ENCODE data around the gene SIRT7.
A peak's percentile ranks its signal among the peaks of the same experiment; 100 is the strongest.
"Not testable (repeated sequence)": the region's sequence is repeated elsewhere in the genome, so short reads cannot be mapped to it uniquely, and the experiment has no call there.

The SIRT7 gene

DNA sequence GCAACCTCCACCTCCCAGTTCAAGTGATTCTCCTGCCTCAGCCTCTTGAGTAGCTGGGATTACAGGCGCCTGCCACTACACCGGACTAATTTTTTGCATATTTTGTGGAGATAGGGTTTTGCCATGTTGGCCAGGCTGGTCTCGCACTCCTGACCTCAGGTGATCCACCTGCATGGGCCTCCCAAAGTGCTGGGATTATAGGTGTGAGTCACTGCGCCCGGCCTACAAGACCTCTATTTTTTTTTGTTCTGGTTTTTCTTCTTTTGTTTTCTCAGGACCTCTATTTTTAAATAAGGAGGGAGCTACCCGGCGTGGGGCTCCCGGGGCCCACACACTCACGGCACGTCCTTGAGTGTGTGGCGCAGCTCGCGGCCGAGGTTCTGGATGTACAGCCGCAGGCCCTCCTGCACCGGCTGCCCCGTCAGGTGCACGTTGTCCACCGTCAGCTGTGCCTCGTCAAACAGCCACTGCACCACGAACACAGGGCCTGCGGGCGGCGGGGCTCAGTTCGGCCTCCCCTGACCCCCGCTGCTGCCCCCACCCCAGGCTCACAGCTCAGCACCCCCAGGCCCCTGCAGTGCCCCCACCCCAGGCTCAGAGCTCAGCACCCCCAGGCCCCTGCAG lies 37.2 kb upstream of the SIRT7 start:
- DNase-seq = no peak

- no peak for DNase-seq
These were observed 36.4 kb upstream of the SIRT7 start for GRCh38 chr17:81954131-81955057.

DNA sequence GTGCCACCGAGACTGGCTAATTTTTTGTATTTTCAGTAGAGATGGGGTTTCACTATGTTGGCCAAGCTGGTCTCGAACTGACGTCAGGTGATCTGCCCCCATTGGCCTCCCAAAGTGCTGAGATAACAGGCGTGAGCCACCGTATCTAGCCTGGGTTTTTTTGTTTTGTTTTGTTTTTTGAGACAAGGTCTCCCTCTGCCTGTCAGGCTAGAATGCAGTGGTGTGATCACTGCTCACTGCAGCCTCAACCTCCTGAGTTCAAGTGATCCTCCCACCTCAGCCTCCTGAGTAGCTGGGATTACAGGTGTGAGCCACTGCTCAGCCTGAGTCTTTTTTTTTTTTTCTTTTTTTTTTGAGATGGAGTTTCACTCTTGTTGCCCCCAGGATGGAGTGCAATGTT lies 35.5 kb upstream of the SIRT7 start:
- not testable (repeated sequence) for DNase-seq

GRCh38 chr17:81952792-81953228 lies 34.8 kb upstream of the SIRT7 start:
- DNase-seq = no peak

DNA sequence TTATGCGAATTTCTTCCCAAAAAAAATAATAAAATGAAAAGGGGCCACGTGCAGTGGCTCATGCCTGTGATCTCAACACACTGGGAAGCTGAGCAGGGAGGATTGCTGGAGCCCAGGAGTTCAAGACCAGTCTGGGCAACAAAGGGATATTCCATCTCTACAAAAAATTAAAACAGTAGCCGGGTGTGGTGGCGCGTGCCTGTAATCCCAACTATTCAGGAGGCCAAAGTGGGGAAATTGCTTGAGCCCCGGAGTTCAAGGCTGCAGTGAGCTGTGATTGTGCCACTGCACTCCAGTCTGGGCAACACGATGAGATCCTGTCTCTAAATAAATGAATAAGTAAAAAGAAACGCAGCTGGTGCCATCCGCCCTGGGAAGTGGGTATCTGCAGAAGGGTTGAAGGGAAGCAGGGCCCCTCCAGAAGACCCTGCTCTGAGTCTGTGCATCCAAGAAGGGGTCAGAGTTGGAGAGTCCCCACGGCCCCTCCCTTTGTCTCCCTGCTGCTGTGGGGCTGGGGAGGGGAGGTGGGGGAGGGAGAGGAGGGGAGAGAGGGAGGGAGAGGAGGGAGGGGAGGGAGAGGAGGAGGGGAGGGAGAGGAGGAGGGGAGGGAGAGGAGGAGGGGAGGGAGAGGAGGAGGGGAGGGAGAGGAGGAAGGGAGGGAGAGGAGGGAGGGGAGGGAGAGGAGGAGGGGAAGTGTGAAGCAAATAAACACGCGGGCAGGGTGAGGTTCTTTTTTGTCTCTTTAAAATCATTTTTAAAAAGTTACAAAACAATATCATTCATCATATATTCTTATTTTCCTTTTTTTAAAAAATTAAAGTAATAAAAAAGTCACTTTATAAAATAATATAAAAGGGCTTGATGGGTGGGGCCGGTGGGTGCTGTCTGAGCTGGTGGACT lies 34.1 kb upstream of the SIRT7 start:
- no peak for DNase-seq

DNA sequence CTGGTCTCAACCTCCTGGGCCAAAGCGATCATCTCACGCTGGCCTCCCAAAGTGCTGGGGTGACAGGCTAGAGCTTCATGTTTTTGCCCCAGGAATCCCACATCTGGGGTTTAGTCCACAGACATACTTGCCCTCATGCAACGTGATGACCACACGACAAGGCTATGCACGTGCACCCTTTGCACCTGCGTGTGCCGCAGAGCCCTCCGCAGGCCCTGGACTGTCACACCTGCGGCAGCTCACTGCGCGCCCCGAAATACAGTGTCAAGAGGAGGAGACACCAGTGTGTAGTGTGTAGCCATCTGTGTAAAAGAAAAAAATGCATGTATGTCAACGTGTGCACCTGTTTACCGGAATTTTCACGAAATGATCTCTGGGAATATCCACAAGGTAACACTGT lies 32.5 kb upstream of the SIRT7 start:
- DNase-seq = no peak

- no peak for DNase-seq
These were observed 30.8 kb upstream of the SIRT7 start for GRCh38 chr17:81948635-81949378.

DNA sequence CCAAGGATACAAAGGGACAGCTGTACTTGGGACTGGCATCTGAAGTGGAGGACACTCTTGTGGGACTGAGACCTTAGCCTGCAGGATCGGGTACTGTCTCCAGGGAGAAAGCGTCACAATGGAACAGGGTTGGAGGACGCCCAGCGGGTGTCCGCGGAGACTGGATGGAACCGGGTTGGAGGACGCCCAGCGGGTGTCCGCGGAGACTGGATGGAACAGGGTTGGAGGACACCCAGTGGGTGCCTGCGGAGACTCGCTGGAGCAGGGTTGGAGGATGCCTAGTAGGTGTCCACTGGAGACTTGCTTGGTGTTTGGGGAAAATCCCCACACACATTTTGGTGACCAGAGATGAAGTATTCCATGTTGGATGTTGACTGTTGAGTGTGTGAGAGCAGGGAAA lies 29.2 kb upstream of the SIRT7 start, which contains the start of gene MYADML2:
Gene MYADML2 (minus strand): TSS at position 45 of the 400 bp plus-strand sequence. CDS start 5,492 bp downstream, outside the sequence.
- DNase-seq = no peak

DNA sequence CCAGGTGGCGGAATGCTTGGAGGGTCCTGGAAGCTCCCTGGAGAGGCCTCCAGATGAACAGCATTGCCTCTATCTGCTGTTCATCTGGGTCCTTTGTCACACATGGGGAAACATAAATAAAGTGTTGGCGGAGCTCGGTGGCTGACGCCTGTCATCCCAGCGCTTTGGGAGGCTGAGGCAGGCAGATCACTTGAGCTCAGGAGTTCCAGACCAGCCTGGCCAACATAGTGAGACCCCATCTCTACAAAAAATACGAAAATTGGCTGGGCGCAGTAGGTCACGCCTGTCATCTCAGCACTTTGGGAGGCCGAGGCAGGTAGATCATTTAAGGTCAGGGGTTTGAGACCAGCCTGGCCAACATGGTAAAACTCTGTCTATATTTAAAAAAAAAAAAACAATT lies 26.9 kb upstream of the SIRT7 start:
- DNase-seq = no peak

DNA sequence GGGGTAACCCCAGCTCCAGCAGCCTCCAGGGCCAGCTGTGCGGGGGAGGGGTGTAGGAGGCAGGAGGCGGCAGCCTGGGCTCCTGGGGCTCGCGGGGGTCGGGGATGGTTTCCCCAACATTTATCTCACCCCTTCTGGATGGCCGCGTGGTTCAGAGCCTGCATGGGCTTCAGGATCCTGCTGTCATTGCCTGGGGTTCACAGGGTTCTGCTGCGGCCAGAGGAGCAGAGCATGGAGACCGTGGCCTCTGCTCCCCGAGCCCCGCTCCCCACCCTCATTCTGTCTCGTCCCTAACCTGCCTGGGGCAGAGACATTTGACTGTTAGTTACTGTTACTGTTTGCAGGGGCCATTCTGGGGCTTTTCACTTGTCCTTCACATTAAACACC lies 24.2 kb upstream of the SIRT7 start:
- DNase-seq = no peak

GRCh38 chr17:81941484-81942166 lies 23.6 kb upstream of the SIRT7 start:
- peak in 19 of 58 donors; percentile 12 to 69 (median 24) for DNase-seq

DNA sequence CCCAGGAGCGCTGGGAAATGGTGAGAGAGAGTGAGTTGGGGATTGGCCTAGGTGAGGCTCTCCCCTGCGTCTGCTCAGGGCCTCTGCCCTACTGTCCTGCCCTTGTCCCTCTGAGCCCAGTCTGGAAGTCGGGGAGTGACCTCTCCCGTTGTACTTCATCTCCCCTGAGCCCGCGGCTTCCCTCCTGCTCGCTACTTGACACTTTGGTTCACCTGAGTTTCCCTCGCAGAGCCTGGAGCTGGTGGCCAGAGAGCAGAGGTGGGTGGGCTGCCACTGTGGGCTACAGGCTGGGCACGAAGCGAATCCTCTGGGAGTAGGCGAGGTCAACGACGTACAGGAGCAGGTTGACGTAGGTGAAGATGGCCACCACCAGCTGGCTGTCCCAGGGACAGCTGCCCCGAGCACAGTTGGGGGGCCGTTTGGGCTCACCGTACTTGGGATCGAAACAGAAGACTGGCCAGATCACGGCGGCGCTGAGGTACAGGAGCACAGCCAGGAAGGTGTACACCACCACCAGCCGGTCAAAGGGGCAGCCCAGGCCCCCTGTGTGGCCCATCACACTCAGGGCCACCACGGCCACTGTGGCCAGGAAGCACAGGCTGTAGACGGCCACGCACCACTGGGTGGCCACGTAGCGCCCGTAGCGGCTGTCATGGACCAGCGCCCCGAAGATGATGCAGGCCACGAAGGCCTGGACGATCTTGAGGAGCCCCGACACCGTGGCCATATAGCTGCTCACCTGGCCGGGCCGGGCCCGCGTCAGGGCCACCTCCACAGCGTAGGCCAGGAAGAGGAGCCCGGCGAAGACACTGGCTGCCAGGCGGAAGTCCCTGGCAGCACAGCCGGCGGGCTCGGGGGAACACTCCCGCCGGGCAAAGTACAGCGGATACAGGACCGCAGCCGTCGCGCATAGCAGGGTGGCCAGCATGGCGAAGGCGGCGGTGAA lies 22.8 kb upstream of the SIRT7 start:
- no peak for DNase-seq

DNA sequence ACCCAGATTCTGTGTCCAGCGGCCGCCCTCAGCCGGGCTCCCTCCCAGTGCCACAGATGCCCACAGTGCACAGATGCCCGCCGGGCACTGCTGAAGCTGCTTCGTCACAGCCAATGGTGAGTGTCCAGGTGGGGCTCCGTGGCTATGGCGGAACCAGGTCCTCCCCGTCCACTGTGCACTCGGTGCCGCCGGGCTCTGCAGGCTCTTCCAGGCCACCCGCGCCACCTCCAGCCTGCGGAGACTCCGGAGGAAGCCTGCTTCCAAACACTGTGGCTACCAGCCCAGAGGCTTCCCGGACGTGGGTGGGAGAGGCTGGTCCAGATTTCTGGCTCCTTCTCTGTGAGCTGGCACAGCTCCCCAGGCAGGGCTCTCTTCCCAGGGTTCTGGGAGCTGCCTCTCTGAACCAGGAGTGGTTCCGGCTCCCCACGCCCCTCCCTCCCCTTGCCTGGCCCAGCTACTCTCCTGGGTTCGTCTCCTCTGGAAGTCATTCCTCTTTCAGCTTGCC lies 22.0 kb upstream of the SIRT7 start:
- DNase-seq = peak in 56 of 58 donors; percentile 26 to 92 (median 68)

- no peak for DNase-seq
These were observed 21.2 kb upstream of the SIRT7 start for GRCh38 chr17:81939218-81939617.

- no peak for DNase-seq
These were observed 17.7 kb upstream of the SIRT7 start for GRCh38 chr17:81935709-81936084.

GRCh38 chr17:81934850-81935708 lies 17.1 kb upstream of the SIRT7 start:
- DNase-seq = no peak

DNA sequence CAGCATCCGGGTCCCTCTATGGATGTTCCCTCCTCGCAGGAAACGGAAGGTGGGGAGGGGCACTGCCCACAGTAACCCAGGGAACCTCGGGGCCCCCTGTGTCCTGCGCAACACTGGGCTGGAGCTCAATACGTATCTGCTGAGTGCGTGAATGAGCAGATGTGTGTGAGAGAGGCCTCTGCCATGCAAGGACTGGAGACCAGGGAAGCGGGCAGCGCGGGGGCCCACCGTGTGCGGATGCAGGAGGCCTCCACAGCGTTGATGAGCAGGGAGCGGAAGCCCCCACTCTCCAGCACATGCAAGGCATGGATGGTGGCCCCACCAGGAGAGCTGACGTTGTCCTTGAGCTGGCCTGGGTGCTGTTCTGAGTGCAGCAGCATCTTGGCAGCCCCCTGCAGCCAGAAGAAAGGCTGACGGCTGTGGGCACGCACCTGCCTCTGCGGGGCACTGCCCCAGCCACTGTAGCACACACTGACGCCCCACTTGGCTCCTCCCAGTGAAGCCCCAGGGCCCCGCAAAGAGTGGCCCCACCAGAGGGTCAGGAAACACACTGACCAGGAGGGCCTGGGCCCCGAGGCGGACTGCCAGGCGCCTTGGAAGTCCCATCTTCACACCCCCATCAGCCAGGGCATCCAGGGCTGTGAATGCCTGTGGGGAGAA lies 16.3 kb upstream of the SIRT7 start:
- DNase-seq = no peak
